ENCODE results near the gene VSTM2A. TPM values are rescaled to one million over a fixed set of nuclear protein-coding genes. Genes with fewer than 3 reads are reported as not detected.

VSTM2A gene
- total and polyA plus RNA-seq, 7 donors = 0.58 to 3.6 (median 1.4) TPM; not detected in 1

GRCh38 chr7:54563329-54563916 lies 21.2 kb downstream of the VSTM2A start:
- H3K4me1 ChIP-seq = no peaks in the 10 kb centered on the region

DNA sequence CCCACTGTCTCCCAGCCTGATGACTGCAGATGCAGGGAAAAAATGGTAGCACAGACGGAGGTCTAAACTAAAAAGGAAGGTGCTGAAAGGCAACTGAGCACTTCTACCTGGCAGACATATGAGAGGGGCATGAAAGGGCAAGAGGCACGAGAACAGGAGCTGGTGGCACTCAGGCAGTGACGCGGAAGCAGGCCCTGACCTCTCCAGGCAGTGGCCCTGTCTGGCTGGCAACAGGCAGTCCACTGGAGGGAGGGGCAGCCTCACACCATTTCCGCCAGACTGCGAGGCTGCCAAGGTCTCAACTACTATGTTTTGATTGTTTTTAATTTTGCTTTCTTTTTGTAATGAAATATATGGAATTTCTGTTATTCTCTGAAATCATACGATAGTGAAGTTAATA lies 23.3 kb downstream of the VSTM2A start:
- Histone ChIP-seq H3K27ac (no peak overlapping the region), H3K4me1 (no peaks in the 10 kb centered on the region), H3K36me3 (no peaks in the 10 kb centered on the region), H3K4me3 (no peak overlapping the region), H3K27me3 (no peaks in the 10 kb centered on the region), H3K9me3 (peaks cover 0 to 2% (median 0%) of the 10 kb centered on the region in 4 donors)
- 78 to 83% methylated on average over 7 of the region's 7 CpGs for WGBS, 2 donors
- intact Hi-C loops (cut with DNase I) = no loop called here
- no peak for DNase-seq
- TF ChIP-seq POLR2A (IDR thresholded peaks at IDR 0.05) (no peak), CTCF (IDR thresholded peaks at IDR 0.05) (no peak), POLR2AphosphoS5 (IDR thresholded peaks at IDR 0.05) (no peak), EP300 (IDR thresholded peaks at IDR 0.05) (no peak)

More at GRCh38 chr7:54563329-54563916, 21.2 kb downstream of the VSTM2A start:
- WGBS, 2 donors = 65 to 68% methylated on average over 5 of the region's 5 CpGs
- Histone ChIP-seq H3K36me3 (no peaks in the 10 kb centered on the region), H3K4me3 (no peak overlapping the region), H3K27me3 (no peaks in the 10 kb centered on the region), H3K27ac (no peak overlapping the region), H3K9me3 (peaks cover 0 to 2% (median 0%) of the 10 kb centered on the region in 4 donors)
- TF ChIP-seq POLR2AphosphoS5 (IDR thresholded peaks at IDR 0.05) = no peak
- no peak for TF ChIP-seq EP300 (IDR thresholded peaks at IDR 0.05)
- TF ChIP-seq CTCF (IDR thresholded peaks at IDR 0.05) = no peak
- no peak for TF ChIP-seq POLR2A (IDR thresholded peaks at IDR 0.05)
- no peak for DNase-seq
- intact Hi-C loops (cut with DNase I) = no loop called here

GRCh38 chr7:54581511-54581910 lies 39.3 kb downstream of the VSTM2A start:
- Histone ChIP-seq H3K27ac (no peak overlapping the region), H3K27me3 (no peaks in the 10 kb centered on the region), H3K4me3 (no peak overlapping the region), H3K36me3 (no peaks in the 10 kb centered on the region), H3K4me1 (peaks cover 0 to 8% (median 0%) of the 10 kb centered on the region in 4 donors), H3K9me3 (no peaks in the 10 kb centered on the region)
- TF ChIP-seq POLR2A (IDR thresholded peaks at IDR 0.05) (no peak), POLR2AphosphoS5 (IDR thresholded peaks at IDR 0.05) (no peak), CTCF (IDR thresholded peaks at IDR 0.05) (no peak), EP300 (IDR thresholded peaks at IDR 0.05) (no peak)
- intact Hi-C loops (cut with DNase I) = no loop called here
- no peak for DNase-seq
- WGBS, 2 donors = 81 to 82% methylated on average over 2 of the region's 2 CpGs

DNA sequence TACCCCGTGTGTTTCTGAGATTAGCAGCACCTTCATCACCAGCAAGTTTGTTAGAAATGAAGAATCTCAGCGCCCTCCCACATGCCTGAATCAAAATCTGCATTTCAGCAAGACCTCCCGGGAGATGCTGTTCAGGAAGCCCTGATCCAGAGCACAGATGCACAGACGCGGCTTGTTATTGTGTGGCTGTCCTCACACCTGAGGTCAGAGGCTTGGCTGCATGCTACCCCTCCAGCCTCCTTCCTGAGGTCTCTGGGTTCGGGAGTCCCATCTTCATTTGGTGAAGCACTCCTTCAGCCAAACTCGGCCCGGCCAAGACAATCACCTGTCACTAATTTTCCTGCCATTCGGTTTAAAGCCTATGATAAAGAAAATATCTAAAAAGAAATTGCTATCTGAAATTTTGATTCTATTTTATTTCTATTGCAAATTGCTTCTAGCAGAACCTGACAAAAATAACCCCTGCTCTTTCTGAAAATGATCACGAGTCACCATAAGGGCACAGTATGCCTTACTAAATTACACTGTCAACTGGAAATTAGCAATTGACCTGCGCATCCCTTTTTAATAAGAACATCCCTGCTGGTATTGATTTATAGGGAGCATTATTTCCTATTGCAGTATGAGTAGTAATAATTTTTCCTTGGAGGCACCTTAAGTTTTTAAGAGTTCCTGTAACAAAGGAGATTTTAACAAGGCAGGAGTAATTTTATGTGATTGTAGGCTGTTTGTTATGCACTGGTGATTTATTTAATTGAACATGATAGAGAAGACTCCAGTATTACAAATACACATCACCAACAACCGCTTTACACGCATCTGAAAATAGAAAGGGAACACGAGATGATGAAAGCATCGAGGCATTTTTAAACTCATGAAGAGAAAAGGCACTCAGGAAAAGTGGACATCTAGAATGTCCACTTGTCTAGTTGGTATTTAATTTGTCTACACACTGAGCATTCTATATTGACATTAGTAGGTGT lies 49.5 kb downstream of the VSTM2A start:
- Histone ChIP-seq H3K27ac (no peak overlapping the region), H3K4me3 (no peak overlapping the region), H3K27me3 (no peaks in the 10 kb centered on the region), H3K4me1 (no peaks in the 10 kb centered on the region), H3K36me3 (no peaks in the 10 kb centered on the region), H3K9me3 (peaks cover 0 to 5% (median 0%) of the 10 kb centered on the region in 4 donors)
- intact Hi-C loops (cut with DNase I) = no loop called here
- DNase-seq = no peak
- WGBS, 2 donors = 84 to 86% methylated on average over 15 of the region's 15 CpGs
- no peak for TF ChIP-seq POLR2A (IDR thresholded peaks at IDR 0.05)
- no peak for TF ChIP-seq EP300 (IDR thresholded peaks at IDR 0.05)

DNA sequence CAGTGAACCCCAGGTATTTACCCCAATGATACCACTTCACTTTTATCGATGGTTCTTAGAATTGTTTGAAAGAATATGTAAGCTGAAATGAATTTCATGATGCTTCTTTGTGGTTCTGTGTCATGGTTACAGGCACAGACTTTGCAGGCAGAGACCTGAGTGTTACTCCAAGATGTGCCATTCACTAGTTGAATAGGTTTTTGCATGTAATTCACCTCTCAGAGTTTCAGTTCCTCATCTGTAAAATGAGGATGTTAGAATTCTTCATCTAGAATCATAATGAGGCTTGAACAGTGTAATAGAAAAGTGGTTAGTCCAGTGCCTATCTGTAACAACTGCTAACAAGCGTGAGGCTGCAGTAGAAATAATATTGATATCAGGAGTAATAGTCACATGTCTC lies 54.6 kb downstream of the VSTM2A start:
- Histone ChIP-seq H3K27me3 (no peaks in the 10 kb centered on the region), H3K27ac (no peak overlapping the region), H3K9me3 (peaks cover 0 to 5% (median 0%) of the 10 kb centered on the region in 4 donors), H3K4me3 (no peak overlapping the region), H3K4me1 (no peaks in the 10 kb centered on the region), H3K36me3 (no peaks in the 10 kb centered on the region)
- no peak for DNase-seq
- WGBS, 2 donors = 85 to 91% methylated on average over 2 of the region's 2 CpGs
- no peak for TF ChIP-seq EP300 (IDR thresholded peaks at IDR 0.05)
- intact Hi-C loops (cut with DNase I) = no loop called here

Data from sigmoid colon (tissue), 7 donors.